Muscle of leg (tissue), 11 donors: ENCODE measurements around the gene STK10. TPM values are rescaled to one million over a fixed set of nuclear protein-coding genes. Genes with fewer than 3 reads are reported as not detected.

Source experiments
- DNase-seq: peaks from one replicate; pipeline ENCODE4 v3.0.0; 2013
- H3K27ac ChIP-seq: one replicate; pipeline ENCODE4 v1.5.1; 2013; ENCODE audit warnings: mild to moderate bottlenecking, low read length, control low read depth
- H3K27me3 ChIP-seq: one replicate; pipeline ENCODE4 v1.6.1; 2013; ENCODE audit warnings: low read length; ENCODE audit not compliant: control insufficient read depth, insufficient read depth
- H3K36me3 ChIP-seq: one replicate; pipeline ENCODE4 v1.6.1; 2013; ENCODE audit warnings: low read length; ENCODE audit not compliant: control insufficient read depth, insufficient read depth
- H3K4me1 ChIP-seq: one replicate; pipeline ENCODE4 v1.6.1; 2013; ENCODE audit warnings: low read length; ENCODE audit not compliant: control insufficient read depth, insufficient read depth
- H3K4me3 ChIP-seq: one replicate; pipeline ENCODE4 v1.5.1; 2013; ENCODE audit warnings: low read length, control low read depth
- H3K9me3 ChIP-seq: replicated peaks from 2 replicates; pipeline ENCODE4 v1.6.1; 2013; ENCODE audit warnings: low read depth, low read length; ENCODE audit not compliant: control insufficient read depth
- WGBS: methylation state at CpG from one replicate; pipeline ENCODE4 v1.1.5; 2013; ENCODE audit warnings: missing lambda C conversion rate; ENCODE audit not compliant: insufficient coverage; 5-methylcytosine and 5-hydroxymethylcytosine counted together
- polyA plus RNA-seq, 8 donors: library from polyadenylated mRNA; unstranded; fragments of 120-200 nt; gene quantifications; one replicate each; pipeline versions ENCODE4 v1.2.1 to v1.2.3, GENCODE V29; 2013; ENCODE audit warnings: inconsistent platforms in 1 of 8, low replicate concordance in 1 of 8; ENCODE audit not compliant: insufficient read length in 8 of 8, insufficient read depth in 1 of 8
- total RNA-seq: library from RNA; stranded (reverse); fragments of 120-200 nt; gene quantifications from one replicate; pipeline ENCODE4 v1.2.4, GENCODE V29; 2013

The STK10 gene
- total and polyA plus RNA-seq, 9 donors: 12.5 to 21.9 (median 18.8) TPM

DNA sequence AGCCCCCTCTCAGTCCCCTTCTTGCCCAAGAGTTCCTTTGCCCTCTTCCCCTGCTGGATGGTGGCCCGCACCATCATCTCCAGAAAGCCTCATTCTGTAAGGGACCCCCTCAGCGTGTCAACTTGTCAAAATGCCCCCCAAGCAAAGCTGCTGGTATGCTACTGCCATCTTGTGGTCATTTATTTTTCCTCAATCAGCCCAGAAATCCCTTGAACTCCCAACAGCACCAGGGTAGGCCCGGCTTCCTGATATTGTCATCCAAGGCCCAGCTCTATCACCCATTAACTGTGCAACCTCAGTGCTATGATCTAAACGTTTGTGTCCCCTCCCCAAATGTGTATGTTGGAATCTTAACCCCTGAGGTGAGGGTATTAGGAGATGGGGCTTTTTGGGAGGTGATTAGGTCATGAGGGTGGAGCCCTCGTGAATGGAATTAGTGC is 128.3 kb downstream of the STK10 start:
- no peak overlapping the region for H3K4me3 ChIP-seq
- no peak overlapping the region for H3K27ac ChIP-seq
- 59% methylated on average over 2 of the region's 5 CpGs for WGBS
- no peak for DNase-seq
- no peaks in the 10 kb centered on the region for H3K9me3 ChIP-seq
- H3K4me1 ChIP-seq: no peaks in the 10 kb centered on the region
- no peaks in the 10 kb centered on the region for H3K27me3 ChIP-seq
- peaks cover 55% of the 10 kb centered on the region for H3K36me3 ChIP-seq

- no peak for DNase-seq
These were observed 129.9 kb downstream of the STK10 start for GRCh38 chr5:172058088-172058487.

GRCh38 chr5:172055996-172056395 is 132.0 kb downstream of the STK10 start:
- H3K27me3 ChIP-seq: no peaks in the 10 kb centered on the region
- H3K36me3 ChIP-seq: peaks cover 61% of the 10 kb centered on the region
- H3K4me3 ChIP-seq: no peak overlapping the region
- no peak for DNase-seq
- no peaks in the 10 kb centered on the region for H3K9me3 ChIP-seq
- 95% methylated on average over 2 of the region's 3 CpGs for WGBS
- H3K4me1 ChIP-seq: no peaks in the 10 kb centered on the region
- no peak overlapping the region for H3K27ac ChIP-seq

More at GRCh38 chr5:172058088-172058487, 129.9 kb downstream of the STK10 start:
- Histone ChIP-seq H3K36me3 (peaks cover 54% of the 10 kb centered on the region), H3K27me3 (no peaks in the 10 kb centered on the region), H3K9me3 (no peaks in the 10 kb centered on the region), H3K4me1 (no peaks in the 10 kb centered on the region), H3K27ac (no peak overlapping the region), H3K4me3 (no peak overlapping the region)
- 83% methylated on average over 3 of the region's 6 CpGs for WGBS

DNA sequence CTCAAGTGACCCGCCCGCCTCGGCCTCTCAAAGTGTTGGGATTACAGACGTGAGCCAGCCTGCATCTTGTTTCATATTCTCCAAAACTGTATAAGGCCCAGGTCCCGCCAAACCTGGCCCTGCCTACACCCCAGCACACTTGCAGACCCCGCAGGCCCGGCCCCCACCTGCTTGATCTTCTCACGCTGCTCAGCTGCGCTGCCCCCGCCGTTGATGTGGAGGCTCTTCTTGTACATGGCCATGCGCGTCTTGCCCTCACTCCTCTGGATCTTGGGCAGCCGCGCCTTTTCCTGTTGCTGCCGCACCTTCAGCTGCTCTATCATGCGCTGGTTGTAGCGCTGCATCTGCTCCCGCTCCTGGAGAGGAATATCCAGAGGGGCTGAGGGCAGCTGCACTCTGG is 132.6 kb downstream of the STK10 start:
- DNase-seq: no peak
- peaks cover 55% of the 10 kb centered on the region for H3K36me3 ChIP-seq
- H3K27ac ChIP-seq: no peak overlapping the region
- no peak overlapping the region for H3K4me3 ChIP-seq
- H3K4me1 ChIP-seq: no peaks in the 10 kb centered on the region
- 89% methylated on average over 16 of the region's 19 CpGs for WGBS
- H3K9me3 ChIP-seq: no peaks in the 10 kb centered on the region
- no peaks in the 10 kb centered on the region for H3K27me3 ChIP-seq

GRCh38 chr5:172054611-172055153 is 133.3 kb downstream of the STK10 start:
- no peaks in the 10 kb centered on the region for H3K9me3 ChIP-seq
- H3K27me3 ChIP-seq: no peaks in the 10 kb centered on the region
- no peak for DNase-seq
- 78% methylated on average over 9 of the region's 11 CpGs for WGBS
- peaks cover 53% of the 10 kb centered on the region for H3K36me3 ChIP-seq
- no peaks in the 10 kb centered on the region for H3K4me1 ChIP-seq
- H3K4me3 ChIP-seq: no peak overlapping the region
- H3K27ac ChIP-seq: no peak overlapping the region

DNA sequence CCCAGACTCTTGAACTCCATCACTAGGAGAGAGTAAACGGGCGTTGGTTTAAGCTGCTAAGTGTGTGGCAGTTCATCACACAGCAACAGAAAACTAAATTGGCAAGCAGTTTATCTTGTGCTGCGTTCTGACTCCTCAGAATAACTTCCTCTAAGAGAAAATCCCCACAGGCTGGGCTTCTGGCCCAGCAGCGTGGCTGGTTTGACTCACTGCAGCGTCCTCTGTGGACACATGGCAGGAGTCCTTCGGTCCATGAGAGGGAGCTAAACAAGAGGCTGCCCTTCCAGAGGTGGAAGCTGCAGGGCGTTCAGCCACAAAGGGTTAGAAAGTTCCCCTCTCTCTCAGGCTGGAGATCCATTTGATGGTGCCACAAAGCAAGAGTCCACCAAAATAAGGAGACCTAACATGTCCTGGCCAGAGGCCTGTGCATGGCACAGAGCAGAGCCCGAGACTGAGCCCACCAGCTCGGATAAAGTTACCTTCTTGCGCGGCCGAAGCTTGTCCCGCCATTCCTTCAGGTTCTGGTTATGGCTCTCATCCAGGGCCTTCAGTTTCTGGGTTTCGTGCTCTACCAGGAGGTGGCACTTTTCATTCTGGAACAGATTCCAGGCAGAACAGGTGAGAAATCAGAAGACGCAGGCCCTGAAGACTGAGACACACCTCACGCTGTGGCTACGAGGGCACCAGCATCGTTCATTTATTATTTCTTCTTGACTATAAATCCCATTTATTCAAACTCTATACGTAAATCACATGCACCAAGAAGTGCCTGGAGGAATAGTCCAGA is 135.4 kb downstream of the STK10 start:
- H3K4me3 ChIP-seq: no peak overlapping the region
- no peak overlapping the region for H3K27ac ChIP-seq
- peaks cover 4% of the 10 kb centered on the region for H3K4me1 ChIP-seq
- no peaks in the 10 kb centered on the region for H3K9me3 ChIP-seq
- no peaks in the 10 kb centered on the region for H3K27me3 ChIP-seq
- DNase-seq: peak; percentile 35
- WGBS: 81% methylated on average over 14 of the region's 19 CpGs
- peaks cover 50% of the 10 kb centered on the region for H3K36me3 ChIP-seq

DNA sequence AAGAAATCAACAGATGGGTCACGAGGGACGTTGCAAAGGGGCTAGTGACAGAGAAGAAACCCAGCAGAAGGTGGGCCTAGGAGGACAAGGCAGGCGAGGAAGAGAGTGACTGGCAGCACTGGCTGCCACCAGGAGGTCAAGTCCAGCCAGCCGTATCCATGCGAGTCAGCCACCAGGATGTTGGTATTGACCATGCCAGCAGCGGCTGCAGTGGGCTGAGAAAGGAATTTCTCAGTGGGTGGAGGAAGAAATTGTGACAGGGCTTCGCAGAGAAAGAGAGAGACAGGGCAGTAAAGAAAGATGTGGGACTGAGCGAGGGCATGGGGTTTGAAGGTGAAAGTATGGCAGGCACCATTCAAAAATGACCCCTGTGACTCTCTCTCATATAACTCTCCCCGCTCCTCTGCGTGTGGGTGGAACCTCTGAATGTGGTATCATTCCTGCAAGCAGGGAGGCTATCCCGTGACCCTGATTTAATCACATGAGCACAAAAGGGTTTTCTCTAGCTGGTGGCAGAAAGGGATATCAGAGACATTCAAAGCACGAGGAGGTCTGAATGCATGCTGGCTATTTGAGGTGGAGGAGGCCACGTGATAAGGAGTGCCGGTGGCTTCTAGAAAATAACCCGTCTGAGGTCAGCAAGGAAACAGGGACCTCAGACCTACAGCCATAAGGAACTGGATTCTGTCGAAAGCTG is 136.2 kb downstream of the STK10 start:
- no peak overlapping the region for H3K27ac ChIP-seq

GRCh38 chr5:172050080-172050479 is 137.9 kb downstream of the STK10 start:
- WGBS: 100% methylated on average over 2 of the region's 4 CpGs
- H3K4me3 ChIP-seq: no peak overlapping the region
- no peaks in the 10 kb centered on the region for H3K9me3 ChIP-seq
- no peaks in the 10 kb centered on the region for H3K27me3 ChIP-seq
- peaks cover 38% of the 10 kb centered on the region for H3K36me3 ChIP-seq
- H3K4me1 ChIP-seq: peaks cover 9% of the 10 kb centered on the region
- no peak overlapping the region for H3K27ac ChIP-seq
- no peak for DNase-seq

More for the DNA sequence above, 136.2 kb downstream of the STK10 start:
- H3K27me3 ChIP-seq: no peaks in the 10 kb centered on the region
- no peaks in the 10 kb centered on the region for H3K9me3 ChIP-seq
- H3K4me3 ChIP-seq: no peak overlapping the region
- H3K36me3 ChIP-seq: peaks cover 49% of the 10 kb centered on the region
- no peak for DNase-seq
- WGBS: 82% methylated on average over 11 of the region's 16 CpGs
- peaks cover 9% of the 10 kb centered on the region for H3K4me1 ChIP-seq

- Histone ChIP-seq H3K36me3 (peaks cover 37% of the 10 kb centered on the region), H3K27me3 (no peaks in the 10 kb centered on the region), H3K4me1 (peaks cover 10% of the 10 kb centered on the region), H3K27ac (no peak overlapping the region), H3K9me3 (no peaks in the 10 kb centered on the region), H3K4me3 (no peak overlapping the region)
- DNase-seq: no peak
- 68% methylated on average over 9 of the region's 12 CpGs for WGBS
These were observed 138.7 kb downstream of the STK10 start for GRCh38 chr5:172049226-172049796.

DNA sequence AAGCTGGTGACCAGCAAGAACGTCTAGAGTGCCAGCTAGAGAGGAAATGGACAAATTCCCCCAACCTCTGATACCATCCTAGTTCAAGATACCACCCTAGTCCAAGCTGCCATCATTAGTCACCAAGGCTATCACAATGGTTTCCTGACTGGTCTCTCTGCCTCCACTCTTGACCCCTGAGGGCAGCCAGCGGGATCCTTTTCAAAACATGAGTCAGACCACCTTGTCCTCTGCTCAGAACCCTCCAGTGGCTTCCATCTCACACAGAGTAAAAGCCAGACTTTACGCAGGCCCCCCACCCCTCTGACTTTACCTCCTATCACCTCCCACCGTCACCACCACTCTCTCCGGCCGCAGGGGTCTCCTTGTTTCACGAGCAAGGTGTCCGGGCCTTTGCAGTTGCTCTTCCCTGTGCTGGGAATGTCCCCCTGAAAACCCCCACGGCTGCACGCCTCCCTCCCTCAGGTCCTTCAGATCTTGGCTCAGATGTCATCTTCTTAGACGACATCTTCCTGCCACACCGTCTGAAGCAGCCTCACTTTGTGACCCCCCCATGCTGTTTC is 139.4 kb downstream of the STK10 start:
- Histone ChIP-seq H3K27me3 (no peaks in the 10 kb centered on the region), H3K4me1 (peaks cover 12% of the 10 kb centered on the region), H3K36me3 (peaks cover 37% of the 10 kb centered on the region), H3K4me3 (no peak overlapping the region), H3K9me3 (no peaks in the 10 kb centered on the region), H3K27ac (no peak overlapping the region)
- no peak for DNase-seq
- WGBS: 77% methylated on average over 12 of the region's 12 CpGs
